IMR-90 (cell line): ENCODE data around the gene LCTL. TPM values are rescaled to one million over a fixed set of nuclear protein-coding genes. Genes with fewer than 3 reads are reported as not detected.
A peak's percentile ranks its signal among the peaks of the same experiment; 100 is the strongest.

Experiments
- ATAC-seq: fragments of 200-7000 bp; cut with Tn5 transposase; 2 replicates; pipeline ENCODE4 v1.9.1; 2020; ENCODE audit warnings: low read depth, mild to moderate bottlenecking, moderate library complexity
- BruUV-seq: library from RNA; stranded (reverse); fragments of 400-500 nt; replicated peaks from 2 replicates; lab custom pipeline; 2021; lab: Mats Ljungman, UMichigan
- CTCF ChIA-PET: fragments of 300-600 bp; formaldehyde crosslinking; extraction: SDS; loops from one replicate; lab custom pipeline; 2021; ENCODE audit warnings: antibody characterized with exemption; lab: Yijun Ruan, JAX
- POLR2A ChIA-PET: fragments of 300-600 bp; sonication (Branson Sonifier 250); formaldehyde crosslinking; loops from one replicate; lab custom pipeline; 2022; ENCODE audit warnings: antibody characterized with exemption; ENCODE audit not compliant: unreplicated experiment; lab: Charles Lee
- DNase-seq: peaks from one replicate; pipeline ENCODE4 v3.0.0; 2013
- H2AFZ ChIP-seq: replicated peaks from 2 replicates; pipeline ENCODE3; 2013; ENCODE audit warnings: low read length, mild to moderate bottlenecking; ENCODE audit not compliant: poor library complexity
- H2AK5ac ChIP-seq: 2 replicates; pipeline ENCODE4 v1.6.1; 2013; ENCODE audit warnings: low read depth, low read length, inconsistent platforms
- H2AK9ac ChIP-seq: replicated peaks from 2 replicates; pipeline ENCODE3; 2013; ENCODE audit warnings: mild to moderate bottlenecking, low read depth, low read length, moderate library complexity; ENCODE audit not compliant: poor library complexity
- H2BK120ac ChIP-seq: 2 replicates; pipeline ENCODE4 v1.6.1; 2013; ENCODE audit warnings: low read depth, low read length, inconsistent platforms
- H2BK15ac ChIP-seq: 3 replicates; pipeline ENCODE4 v1.6.1; 2013; ENCODE audit warnings: low read depth, low read length, inconsistent platforms
- H2BK20ac ChIP-seq: 2 replicates; pipeline ENCODE4 v1.6.1; 2013; ENCODE audit warnings: low read depth, mild to moderate bottlenecking, inconsistent platforms, low read length, moderate library complexity
- H2BK5ac ChIP-seq: 2 replicates; pipeline ENCODE4 v1.6.1; 2013; ENCODE audit warnings: mild to moderate bottlenecking, low read depth, low read length, inconsistent platforms; ENCODE audit not compliant: poor library complexity, severe bottlenecking
- H3K14ac ChIP-seq: replicated peaks from 2 replicates; pipeline ENCODE4 v1.6.1; 2013; ENCODE audit warnings: low read depth, low read length, inconsistent platforms
- H3K18ac ChIP-seq: 2 replicates; pipeline ENCODE4 v1.6.1; 2013; ENCODE audit warnings: low read depth, low read length, control low read depth
- H3K23ac ChIP-seq: 2 replicates; pipeline ENCODE4 v1.6.1; 2013; ENCODE audit warnings: low read depth, low read length, inconsistent platforms
- H3K27ac ChIP-seq: 2 replicates; pipeline ENCODE4 v1.5.1; 2013; ENCODE audit warnings: mild to moderate bottlenecking, control low read depth, low read length; ENCODE audit not compliant: insufficient read depth
- H3K27me3 ChIP-seq: 2 replicates; pipeline ENCODE4 v1.6.1; 2013; ENCODE audit warnings: low read length; ENCODE audit not compliant: control insufficient read depth, insufficient read depth
- H3K36me3 ChIP-seq: 2 replicates; pipeline ENCODE4 v1.6.1; 2013; ENCODE audit warnings: low read length, mixed read lengths; ENCODE audit not compliant: control insufficient read depth, insufficient read depth
- H3K4ac ChIP-seq: 2 replicates; pipeline ENCODE4 v1.6.1; 2013; ENCODE audit warnings: low read depth, low read length, inconsistent platforms
- H3K4me1 ChIP-seq: 2 replicates; pipeline ENCODE4 v1.6.1; 2013; ENCODE audit warnings: low read length, mixed read lengths; ENCODE audit not compliant: control insufficient read depth, insufficient read depth
- H3K4me2 ChIP-seq: 2 replicates; pipeline ENCODE4 v1.6.1; 2013; ENCODE audit warnings: low read depth, mild to moderate bottlenecking, control low read depth, low read length, moderate library complexity
- H3K4me3 ChIP-seq: 2 replicates; pipeline ENCODE4 v1.5.1; 2013; ENCODE audit warnings: low read depth, mild to moderate bottlenecking, control low read depth, low read length, moderate library complexity; ENCODE audit not compliant: insufficient read depth
- H3K56ac ChIP-seq: 2 replicates; pipeline ENCODE4 v1.6.1; 2013; ENCODE audit warnings: low read length, inconsistent platforms; ENCODE audit not compliant: insufficient read depth; ENCODE audit errors: extremely low read depth
- H3K79me1 ChIP-seq, 2 experiments: 2 replicates each; pipeline ENCODE4 v1.6.1; 2013; ENCODE audit warnings: low read length in 2 of 2, inconsistent platforms in 1 of 2, low read depth in 1 of 2
- H3K9ac ChIP-seq: 2 replicates; pipeline ENCODE4 v1.6.1; 2013; ENCODE audit warnings: low read depth, low read length, control low read depth
- H3K9me1 ChIP-seq: 2 replicates; pipeline ENCODE4 v1.6.1; 2013; ENCODE audit warnings: low read length, inconsistent platforms; ENCODE audit not compliant: insufficient read depth
- H3K9me3 ChIP-seq: 2 replicates; pipeline ENCODE4 v1.6.1; 2013; ENCODE audit warnings: low read length; ENCODE audit not compliant: control insufficient read depth, insufficient read depth
- H4K20me1 ChIP-seq: 2 replicates; pipeline ENCODE4 v1.6.1; 2013; ENCODE audit warnings: low read length, inconsistent platforms; ENCODE audit not compliant: insufficient read depth
- H4K5ac ChIP-seq: 2 replicates; pipeline ENCODE4 v1.6.1; 2013; ENCODE audit warnings: mild to moderate bottlenecking, low read depth, low read length, control low read depth
- H4K8ac ChIP-seq, 2 experiments: 2 replicates each; pipeline ENCODE4 v1.6.1; 2013; ENCODE audit warnings: low read depth in 2 of 2, low read length in 2 of 2, control low read depth in 1 of 2, inconsistent platforms in 1 of 2
- H4K91ac ChIP-seq: 2 replicates; pipeline ENCODE4 v1.6.1; 2013; ENCODE audit warnings: low read depth, low read length, inconsistent platforms; ENCODE audit not compliant: insufficient read depth
- SMC3 ChIP-seq: fragments of 150-350 bp; IDR thresholded peaks from 2 replicates; pipeline ENCODE4 v1.6.1; 2016; ENCODE audit warnings: low read depth, mild to moderate bottlenecking, antibody characterized with exemption, low read length, moderate library complexity
- WGBS, 2 experiments: methylation state at CpG; one replicate each; pipeline versions ENCODE4 v1.1.5 to v1.1.7; 2013; ENCODE audit warnings: missing lambda C conversion rate in 2 of 2; ENCODE audit not compliant: insufficient read length in 1 of 2; ENCODE audit errors: extremely low coverage in 2 of 2; 5-methylcytosine and 5-hydroxymethylcytosine counted together
- dilution Hi-C: fragments of 300-500 bp; cut with HindIII; formaldehyde crosslinking; loops from one replicate; pipeline ENCODE4 v1.14.3; 2018; ENCODE audit warnings: low sequenced_read_pairs; ENCODE audit not compliant: unreplicated experiment
- in situ Hi-C: fragments of 300-500 bp; cut with MboI; formaldehyde crosslinking; loops from 3 replicates; pipeline ENCODE4 v1.14.3; 2019; ENCODE audit warnings: low sequenced_read_pairs, inconsistent platforms, mixed read lengths
- intact Hi-C: fragments of 100-400 bp; cut with micrococcal nuclease; formaldehyde crosslinking; loops from 2 replicates; pipeline ENCODE4 v1.10.0; 2022
- polyA plus RNA-seq, 3 experiments: library from polyadenylated mRNA; depleted of rRNA; stranded (reverse); fragments of >200 nt; gene quantifications; 2 replicates each; pipeline ENCODE4 v1.2.3, GENCODE V29; 2012; ENCODE audit warnings: low replicate concordance in 1 of 3
- total RNA-seq: library from RNA; depleted of rRNA; stranded (reverse); fragments of >200 nt; gene quantifications from 2 replicates; pipeline ENCODE4 v1.2.3, GENCODE V29; 2012

LCTL gene
- total and polyA plus RNA-seq, 2 of the 4 experiments (the other 2 are of a cell fraction) = 10.3 to 10.4 TPM

DNA sequence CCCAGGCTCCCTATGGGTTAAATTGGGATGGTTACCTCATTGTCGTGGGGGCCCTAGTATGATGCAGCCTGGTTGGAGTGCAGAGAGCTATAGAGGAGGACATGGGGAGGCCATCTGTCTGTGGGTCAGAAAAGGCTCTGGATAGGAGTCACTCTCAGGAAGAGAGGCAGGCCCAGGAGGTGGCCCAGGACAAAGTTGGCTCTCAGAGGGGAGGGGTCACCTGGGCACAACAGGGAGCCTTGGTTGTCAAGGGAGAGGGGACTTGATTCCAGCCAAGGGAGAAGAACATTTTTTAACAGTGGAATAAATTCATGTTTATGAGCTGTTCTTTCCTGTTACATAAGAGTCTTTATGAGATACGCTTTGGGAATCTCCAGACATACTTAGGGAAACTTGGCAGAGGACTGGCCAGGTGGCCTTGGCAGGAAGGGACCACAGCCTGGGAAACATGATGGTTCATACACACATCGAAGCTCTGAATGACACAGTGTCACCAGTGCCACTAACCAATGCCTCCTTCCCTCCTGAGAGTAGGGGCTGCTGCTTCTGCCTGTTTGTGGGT lies 27.5 kb upstream of the LCTL start:
- Histone ChIP-seq H2AK5ac (no peak overlapping the region), H3K14ac (no peak overlapping the region), H3K9me1 (0 out of 2 replicates have a peak, but pooled peaks cover 3% of the 10 kb centered on the region), H3K9me3 (no peaks in the 10 kb centered on the region), H2AK9ac (peak overlapping the region; percentile 16), H4K5ac (no peak overlapping the region), H3K18ac (no peak overlapping the region), H4K20me1 (no peaks in the 10 kb centered on the region), H3K36me3 (no peaks in the 10 kb centered on the region), H4K91ac (no peak overlapping the region), H3K27ac (no peak overlapping the region), H2BK120ac (no peak overlapping the region), H2BK20ac (no peak overlapping the region), H3K9ac (no peak overlapping the region), H3K27me3 (peaks cover 17% of the 10 kb centered on the region), H3K56ac (no peak overlapping the region), H2BK15ac (no peak overlapping the region), H3K4me3 (no peak overlapping the region), H3K4me1 (no peaks in the 10 kb centered on the region), H2AFZ (no peak overlapping the region), H3K23ac (no peak overlapping the region), H3K4ac (no peak overlapping the region), H3K79me1 (no peaks in the 10 kb centered on the region), H3K4me2 (no peak overlapping the region), H4K8ac (no peak overlapping the region), H2BK5ac (no peak overlapping the region)
- BruUV-seq = no TSS peak
- dilution Hi-C loops (no loop called here), in situ Hi-C loops (no loop called here), intact Hi-C loops (no loop called here)
- POLR2A ChIA-PET = no interaction called here
- TF ChIP-seq SMC3 = no peak
- 40% methylated on average over 1 of the region's 3 CpGs; no CpG with 5 or more reads in 1 of the 2 experiments for WGBS, 2 experiments
- no peak; the same call in 1 of the 2 replicates for ATAC-seq
- CTCF ChIA-PET = no interaction called here
- DNase-seq = peak; percentile 15
